ENCODE data around the gene SPG21.

- TF ChIP-seq CTCF (optimal IDR thresholded peaks at IDR 0.05 in 1 of 3, IDR thresholded peaks at IDR 0.05 in 1 of 3, conservative IDR thresholded peaks at IDR 0.05 in 1 of 3; ENCODE audit: extremely low read depth in 1 of 3, insufficient read depth in 2 of 3, low read length in 3 of 3) (no peak), EZH2 (IDR thresholded peaks at IDR 0.05; ENCODE audit: low read length) (no peak)
Observed at GRCh38 chr15:64943512-64944225, 46.0 kb downstream of the SPG21 start.
